HepG2 (cell line): ENCODE measurements around the gene CDR2L. TPM values are rescaled to one million over a fixed set of nuclear protein-coding genes. Genes with fewer than 3 reads are reported as not detected.

Source experiments
- AFF4 ChIP-seq: sonication (generic); formaldehyde crosslinking; IDR thresholded peaks from 2 replicates; pipeline ENCODE4 v1.4.0; 2020; ENCODE audit warnings: missing genetic modification reagents
- ATRX ChIP-seq: sonication (generic); formaldehyde crosslinking; IDR thresholded peaks from 2 replicates; pipeline ENCODE4 v1.4.0; 2020; ENCODE audit warnings: missing genetic modification reagents, borderline replicate concordance
- HMG20A ChIP-seq: IDR thresholded peaks from 2 replicates; pipeline ENCODE4 v1.6.1; 2016; ENCODE audit warnings: borderline replicate concordance
- HOXD1 ChIP-seq: sonication (generic); formaldehyde crosslinking; IDR thresholded peaks from 2 replicates; pipeline ENCODE4 v1.5.0; 2020; ENCODE audit warnings: missing genetic modification reagents
- MNT ChIP-seq: fragments of 450-650 bp; IDR thresholded peaks from 2 replicates; pipeline ENCODE4 v1.6.1; 2016
- PCBP2 ChIP-seq: fragments of 200-400 bp; formaldehyde crosslinking; optimal IDR thresholded peaks from 2 replicates; pipeline ENCODE3; 2018; ENCODE audit warnings: low read length, low read depth; ENCODE audit not compliant: poor library complexity, severe bottlenecking
- RARG ChIP-seq: sonication (generic); formaldehyde crosslinking; IDR thresholded peaks from 2 replicates; pipeline ENCODE4 v1.4.0; 2020; ENCODE audit warnings: low read depth, mild to moderate bottlenecking, missing genetic modification reagents
- SIX4 ChIP-seq: sonication (generic); formaldehyde crosslinking; IDR thresholded peaks from 2 replicates; pipeline ENCODE4 v1.4.0; 2020; ENCODE audit warnings: missing genetic modification reagents
- SUZ12 ChIP-seq: fragments of 150-350 bp; IDR thresholded peaks from 2 replicates; pipeline ENCODE4 v1.6.1; 2014; ENCODE audit warnings: low read depth, low read length
- TEAD2 ChIP-seq: sonication (generic); formaldehyde crosslinking; IDR thresholded peaks from 2 replicates; pipeline ENCODE4 v1.9.0; 2021; ENCODE audit warnings: missing genetic modification reagents
- TSC22D2 ChIP-seq: sonication (generic); formaldehyde crosslinking; IDR thresholded peaks from 2 replicates; pipeline ENCODE4 v1.5.1; 2020; ENCODE audit warnings: missing genetic modification reagents, mild to moderate bottlenecking, borderline replicate concordance
- ZBTB7A ChIP-seq: sonication (generic); formaldehyde crosslinking; IDR thresholded peaks from 2 replicates; pipeline ENCODE4 v1.8.0; 2022; ENCODE audit warnings: mild to moderate bottlenecking, missing genetic modification reagents
- ZFP36L2 ChIP-seq: sonication (generic); formaldehyde crosslinking; IDR thresholded peaks from 2 replicates; pipeline ENCODE4 v1.4.0; 2020; ENCODE audit warnings: missing genetic modification reagents
- ZKSCAN5 ChIP-seq: sonication (generic); formaldehyde crosslinking; IDR thresholded peaks from 2 replicates; pipeline ENCODE4 v1.5.1; 2020; ENCODE audit warnings: mild to moderate bottlenecking, missing genetic modification reagents
- ZNF143 ChIP-seq: sonication (generic); formaldehyde crosslinking; IDR thresholded peaks from 2 replicates; pipeline ENCODE4 v1.4.0; 2020; ENCODE audit warnings: missing genetic modification reagents
- ZNF230 ChIP-seq: sonication (generic); formaldehyde crosslinking; IDR thresholded peaks from 2 replicates; pipeline ENCODE4 v1.4.0; 2020; ENCODE audit warnings: mild to moderate bottlenecking, missing genetic modification reagents
- ZNF24 ChIP-seq: fragments of 450-650 bp; IDR thresholded peaks from 2 replicates; pipeline ENCODE4 v1.6.1; 2017; ENCODE audit warnings: antibody characterized with exemption, mild to moderate bottlenecking
- ZNF264 ChIP-seq: sonication (generic); formaldehyde crosslinking; IDR thresholded peaks from 2 replicates; pipeline ENCODE4 v1.4.0; 2020; ENCODE audit warnings: missing genetic modification reagents
- ZNF280B ChIP-seq: sonication (generic); formaldehyde crosslinking; IDR thresholded peaks from 2 replicates; pipeline ENCODE4 v1.5.0; 2020; ENCODE audit warnings: missing genetic modification reagents, mild to moderate bottlenecking, borderline replicate concordance
- ZNF451 ChIP-seq: sonication (generic); formaldehyde crosslinking; IDR thresholded peaks from 2 replicates; pipeline ENCODE4 v1.5.0; 2020; ENCODE audit warnings: mild to moderate bottlenecking, missing genetic modification reagents
- ZNF501 ChIP-seq: sonication (generic); formaldehyde crosslinking; IDR thresholded peaks from 2 replicates; pipeline ENCODE4 v1.5.1; 2020; ENCODE audit warnings: mild to moderate bottlenecking, moderate library complexity, missing genetic modification reagents
- ZNF7 ChIP-seq: IDR thresholded peaks from 2 replicates; pipeline ENCODE4 v1.6.1; 2016; ENCODE audit warnings: missing biosample characterization, missing genetic modification reagents
- ZNF782 ChIP-seq: sonication (generic); formaldehyde crosslinking; IDR thresholded peaks from 2 replicates; pipeline ENCODE4 v1.4.0; 2020; ENCODE audit warnings: missing genetic modification reagents, mild to moderate bottlenecking, borderline replicate concordance
- ZNF792 ChIP-seq: IDR thresholded peaks from 2 replicates; pipeline ENCODE4 v1.6.1; 2016
- polyA plus RNA-seq, 8 experiments: library from polyadenylated mRNA; depleted of rRNA in 3 of 8; stranded (reverse) in 7 of 8; unstranded in 1 of 8; fragments of >200 nt; fragmentation: Illumina TruSeq in 4 of 8; extraction: Trizol in 4 of 8; gene quantifications; 2 replicates each; pipeline versions ENCODE4 v1.2.1 to v1.2.3, GENCODE V29; 2011 to 2016; ENCODE audit warnings: low read depth in 4 of 8, missing spikeins in 1 of 8, mixed read lengths in 1 of 8; ENCODE audit not compliant: insufficient read depth in 1 of 8
- total RNA-seq, 5 experiments: library from RNA; depleted of rRNA; stranded (reverse); fragments of >200 nt; fragmentation: Illumina TruSeq; extraction: Trizol; gene quantifications; 2 replicates each; pipeline ENCODE4 v1.2.3, GENCODE V29; 2016; ENCODE audit warnings: low read depth in 1 of 5

Gene CDR2L
- total and polyA plus RNA-seq, 2 of the 13 experiments (the other 11 are each of a cell fraction or from before 2014, with no cell fraction given) = 1.9 to 2.1 TPM

- TF ChIP-seq AFF4 (CRISPR knock-in tag) (0 out of 2 replicates have a peak, but pooled peaks have one; percentile 31), ZNF501 (CRISPR knock-in tag) (peak; percentile 62; the same call in 1 of the 2 replicates), HOXD1 (peak; percentile 87), HMG20A (CRISPR knock-in tag) (no peak), SUZ12 (no peak), SIX4 (CRISPR knock-in tag) (0 out of 2 replicates have a peak, but pooled peaks have one; percentile 35), ZNF230 (CRISPR knock-in tag) (peak; percentile 94; the same call in 1 of the 2 replicates), ZKSCAN5 (peak; percentile 72), MNT (peak; percentile 66), ZNF24 (peak; percentile 95), ATRX (0 out of 2 replicates have a peak, but pooled peaks have one; percentile 57), ZNF280B (CRISPR knock-in tag) (peak; percentile 76; the same call in 1 of the 2 replicates), ZNF143 (CRISPR knock-in tag) (no peak; the same call in 1 of the 2 replicates), PCBP2 (no peak), ZNF792 (CRISPR knock-in tag) (peak; percentile 88), ZNF451 (CRISPR knock-in tag) (peak; percentile 96), ZNF7 (peak; percentile 12; the same call in 1 of the 2 replicates), ZNF782 (CRISPR knock-in tag) (peak; percentile 92), ZFP36L2 (peak; percentile 82; the same call in 1 of the 2 replicates), ZNF264 (CRISPR knock-in tag) (peak; percentile 86), ZBTB7A (CRISPR knock-in tag) (peak; percentile 22; the same call in 1 of the 2 replicates), TSC22D2 (CRISPR knock-in tag) (peak; percentile 82; the same call in 1 of the 2 replicates), TEAD2 (CRISPR knock-in tag) (no peak; the same call in 1 of the 2 replicates), RARG (CRISPR knock-in tag) (no peak)
These were observed 46.9 kb downstream of the CDR2L start (continued) for GRCh38 chr17:75034236-75034908.
